Central memory CD8-positive, alpha-beta T cell (primary cell): ENCODE data around the gene VSIG10L.

Experiments used
- ATAC-seq: fragments of 150-1000 bp; cut with Tn5 transposase; replicated peaks from 2 replicates; pipeline ENCODE4 v1.10.0; 2022; ENCODE audit warnings: mild to moderate bottlenecking, moderate FRiP score, moderate number of reproducible peaks; ENCODE audit not compliant: poor library complexity, severe bottlenecking; ENCODE audit errors: extremely low read depth
- DNase-seq, 2 donors: peaks; one replicate each; pipeline ENCODE4 v3.0.0; 2021; ENCODE audit warnings: low spot score in 2 of 2
- H3K27ac Mint-ChIP-seq: one replicate; pipeline ENCODE4 v1.8.0; 2022; ENCODE audit warnings: low read depth, mild to moderate bottlenecking, moderate library complexity, mixed read lengths
- H3K27me3 Mint-ChIP-seq: one replicate; pipeline ENCODE4 v1.8.0; 2022; ENCODE audit warnings: mixed read lengths
- H3K36me3 Mint-ChIP-seq: one replicate; pipeline ENCODE4 v1.8.0; 2022; ENCODE audit warnings: mild to moderate bottlenecking, moderate library complexity, mixed read lengths; ENCODE audit not compliant: insufficient read depth
- H3K4me1 Mint-ChIP-seq: one replicate; pipeline ENCODE4 v1.8.0; 2022; ENCODE audit warnings: mixed read lengths
- H3K4me3 Mint-ChIP-seq: one replicate; pipeline ENCODE4 v1.8.0; 2022; ENCODE audit warnings: mild to moderate bottlenecking, moderate library complexity, mixed read lengths
- H3K9me3 Mint-ChIP-seq: one replicate; pipeline ENCODE4 v1.8.0; 2022; ENCODE audit warnings: mixed read lengths

The VSIG10L gene

DNA sequence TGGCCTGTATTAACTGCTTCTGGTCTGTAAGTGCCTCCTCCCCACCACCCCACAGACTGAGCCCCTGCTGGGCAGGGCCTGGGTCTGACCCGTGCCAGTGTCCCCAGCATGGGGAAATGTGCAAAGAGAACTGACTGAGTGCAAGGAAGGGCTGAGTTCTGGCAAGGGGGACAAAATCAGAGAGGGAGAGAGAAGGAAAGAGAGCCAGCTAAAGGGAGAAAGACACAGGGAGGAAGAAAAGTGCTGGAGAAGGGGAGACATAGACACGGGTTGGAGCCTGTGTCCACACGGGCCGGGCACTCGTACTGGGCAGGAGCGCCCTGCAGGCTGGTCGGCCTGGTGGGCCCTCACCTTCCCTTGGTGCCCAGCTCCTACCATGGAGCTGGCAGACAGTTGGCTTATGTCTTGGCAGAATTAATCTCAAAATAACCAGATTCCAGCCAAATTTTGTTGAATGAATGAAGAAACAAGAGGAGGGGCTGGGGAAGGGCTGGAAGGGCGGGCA lies 29.3 kb upstream of the VSIG10L start:
- no peaks in the 10 kb centered on the region for H3K27me3 Mint-ChIP-seq
- peak overlapping the region; percentile 89 for H3K27ac Mint-ChIP-seq
- H3K36me3 Mint-ChIP-seq: peaks cover 41% of the 10 kb centered on the region
- H3K4me1 Mint-ChIP-seq: peaks cover 71% of the 10 kb centered on the region
- H3K9me3 Mint-ChIP-seq: no peaks in the 10 kb centered on the region
- no peak for DNase-seq
- H3K4me3 Mint-ChIP-seq: peak overlapping the region; percentile 88
- no peak for ATAC-seq

- H3K36me3 Mint-ChIP-seq: peaks cover 43% of the 10 kb centered on the region
- no peaks in the 10 kb centered on the region for H3K9me3 Mint-ChIP-seq
- DNase-seq: no peak
- H3K4me1 Mint-ChIP-seq: peaks cover 72% of the 10 kb centered on the region
- H3K27me3 Mint-ChIP-seq: no peaks in the 10 kb centered on the region
- H3K27ac Mint-ChIP-seq: peak overlapping the region; percentile 89
- ATAC-seq: no peak
- H3K4me3 Mint-ChIP-seq: peak overlapping the region; percentile 88
These were observed 28.3 kb upstream of the VSIG10L start for GRCh38 chr19:51370230-51370629.

- H3K27ac Mint-ChIP-seq: peak within 1 kb of the TSS; percentile 94
- no peaks in the 10 kb centered on the region for H3K9me3 Mint-ChIP-seq
- no peaks in the 10 kb centered on the region for H3K27me3 Mint-ChIP-seq
- ATAC-seq (no peak), DNase-seq (peak; percentile 26 to 31)
- peaks cover 69% of the 10 kb centered on the region for H3K4me1 Mint-ChIP-seq
- peak within 1 kb of the TSS; percentile 88 for H3K4me3 Mint-ChIP-seq
- H3K36me3 Mint-ChIP-seq: peaks cover 42% of the 10 kb centered on the region
These were observed 26.7 kb upstream of the VSIG10L start, which contains the start of gene CLDND2 for GRCh38 chr19:51368366-51369282. Gene CLDND2, minus strand, starts transcription at chr19:51369003. Its CDS starts 426 bp downstream, at chr19:51368577.

DNA sequence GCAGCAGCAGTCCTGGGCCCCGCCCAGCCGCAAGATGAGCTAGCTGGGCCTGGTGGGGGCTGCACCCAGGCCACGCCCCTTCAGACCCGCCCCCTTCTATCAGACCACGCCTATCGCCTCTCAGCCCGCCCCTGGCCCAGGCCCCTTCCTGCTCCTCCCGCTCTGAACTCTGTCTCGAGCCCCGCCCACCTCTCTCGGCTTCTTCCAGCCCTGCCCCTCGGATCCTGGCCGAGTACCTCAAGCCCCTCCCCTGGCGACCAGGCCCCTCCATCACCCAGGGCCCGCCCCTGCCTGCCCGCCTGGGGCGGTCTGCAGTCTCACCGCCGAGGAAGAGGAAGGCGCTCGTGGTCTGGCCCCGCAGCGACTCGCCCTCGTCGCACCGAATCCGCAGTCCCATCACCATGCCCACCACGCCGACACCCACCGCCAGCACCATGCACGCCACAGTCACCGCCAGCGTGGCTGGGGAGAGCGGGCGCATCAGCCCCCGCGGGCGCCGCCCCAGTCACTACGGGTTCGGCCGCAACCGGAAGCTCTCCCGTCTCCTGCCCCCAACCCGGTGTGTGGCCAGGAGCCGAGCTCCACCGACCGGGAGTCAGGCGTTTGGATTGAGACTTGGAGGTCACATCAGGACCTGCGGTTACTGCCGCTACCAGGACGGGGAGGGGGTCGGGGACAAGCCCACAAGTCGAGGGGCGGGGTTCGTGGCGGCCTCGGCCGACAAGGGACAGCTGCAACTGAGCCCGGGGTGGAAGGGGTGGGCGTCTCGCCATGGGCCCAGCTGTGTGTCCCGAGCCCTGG lies 25.8 kb upstream of the VSIG10L start:
- H3K9me3 Mint-ChIP-seq: no peaks in the 10 kb centered on the region
- peak overlapping the region; percentile 88 for H3K4me3 Mint-ChIP-seq
- H3K4me1 Mint-ChIP-seq: peaks cover 68% of the 10 kb centered on the region
- DNase-seq (peak; percentile 91 to 94), ATAC-seq (peak; percentile 63)
- peak overlapping the region; percentile 94 for H3K27ac Mint-ChIP-seq
- no peaks in the 10 kb centered on the region for H3K27me3 Mint-ChIP-seq
- H3K36me3 Mint-ChIP-seq: peaks cover 40% of the 10 kb centered on the region

DNA sequence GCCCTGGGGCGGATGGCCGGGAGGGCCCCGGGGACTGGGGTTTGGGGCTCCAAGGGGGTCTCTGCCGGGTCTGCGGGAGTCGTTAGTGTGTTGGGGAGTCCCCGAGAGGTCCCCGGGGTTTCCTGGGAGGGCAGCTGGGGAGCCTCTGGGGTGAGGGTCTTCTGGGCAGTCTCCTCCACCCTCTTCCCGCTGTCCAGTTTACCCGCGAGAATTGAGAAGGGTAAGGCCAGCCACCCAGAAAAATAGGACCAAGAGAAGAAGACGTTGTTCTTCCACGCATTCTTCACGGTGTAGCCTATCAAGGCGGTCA lies 25.3 kb upstream of the VSIG10L start:
- peaks cover 68% of the 10 kb centered on the region for H3K4me1 Mint-ChIP-seq
- H3K4me3 Mint-ChIP-seq: peak overlapping the region; percentile 88

DNA sequence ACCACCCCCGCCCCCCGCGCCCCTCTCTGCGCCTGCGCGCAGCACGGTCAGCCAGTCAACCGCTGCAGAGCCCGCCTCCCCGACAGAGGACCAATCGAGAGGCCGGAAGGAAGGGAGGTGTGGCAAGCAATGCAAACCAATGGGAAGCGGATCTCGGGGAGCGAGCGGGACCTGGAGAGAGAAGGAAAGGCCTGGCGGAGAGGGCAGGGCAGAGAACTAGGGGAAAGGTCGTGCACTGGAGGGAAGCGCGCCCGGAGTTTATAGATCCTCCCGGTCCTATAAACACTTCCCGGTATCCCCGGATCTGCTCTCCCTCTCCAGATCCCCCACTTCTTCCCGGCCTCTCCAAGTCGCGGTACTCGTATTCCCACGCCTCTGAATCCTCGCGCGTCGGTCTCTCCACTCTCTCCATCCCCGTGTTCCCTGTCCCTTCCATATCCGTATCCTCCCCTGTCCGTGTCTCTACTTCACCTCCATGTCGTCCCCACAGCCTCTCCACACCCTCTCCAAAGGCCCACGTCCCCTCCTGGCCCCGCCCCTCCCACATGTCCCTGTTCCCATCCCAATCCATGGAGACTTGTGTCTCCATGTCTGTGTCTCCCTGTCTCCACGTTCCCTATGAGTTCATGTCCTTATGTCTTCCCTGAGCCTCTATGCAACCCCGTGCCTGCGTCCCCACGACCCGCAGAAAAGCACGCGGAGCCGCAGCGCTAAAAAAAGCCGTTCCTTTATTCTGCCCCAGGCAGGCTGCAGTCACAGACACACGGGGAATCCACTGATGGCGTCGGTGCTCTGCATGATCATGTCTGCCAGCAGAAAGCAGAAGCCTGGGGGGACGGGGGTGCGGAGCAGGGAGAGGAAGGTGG lies 24.7 kb upstream of the VSIG10L start:
- DNase-seq (peak; percentile 69 to 78), ATAC-seq (peak; percentile 42)
- peak overlapping the region; percentile 88 for H3K4me3 Mint-ChIP-seq
- H3K36me3 Mint-ChIP-seq: peaks cover 33% of the 10 kb centered on the region
- no peaks in the 10 kb centered on the region for H3K27me3 Mint-ChIP-seq
- no peaks in the 10 kb centered on the region for H3K9me3 Mint-ChIP-seq
- H3K27ac Mint-ChIP-seq: peak overlapping the region; percentile 94
- peaks cover 68% of the 10 kb centered on the region for H3K4me1 Mint-ChIP-seq

More for the DNA sequence above, 25.3 kb upstream of the VSIG10L start:
- DNase-seq: peak in 1 of 2 donors; percentile 26
- Mint-ChIP-seq H3K9me3 (no peaks in the 10 kb centered on the region), H3K27me3 (no peaks in the 10 kb centered on the region), H3K27ac (peak overlapping the region; percentile 94), H3K36me3 (peaks cover 34% of the 10 kb centered on the region)
- ATAC-seq: no peak

GRCh38 chr19:51365965-51366388 lies 24.0 kb upstream of the VSIG10L start, which contains the start of gene ETFB:
Gene ETFB, minus strand, starts transcription at chr19:51366388. Its CDS starts 62 bp downstream, at chr19:51366326.
- H3K4me3 Mint-ChIP-seq: peak within 1 kb of the TSS; percentile 88
- H3K36me3 Mint-ChIP-seq: peaks cover 30% of the 10 kb centered on the region
- no peak for ATAC-seq
- H3K27ac Mint-ChIP-seq: peak within 1 kb of the TSS; percentile 94
- H3K9me3 Mint-ChIP-seq: no peaks in the 10 kb centered on the region
- peaks cover 63% of the 10 kb centered on the region for H3K4me1 Mint-ChIP-seq
- no peak for DNase-seq
- H3K27me3 Mint-ChIP-seq: no peaks in the 10 kb centered on the region

GRCh38 chr19:51365211-51365964 lies 23.4 kb upstream of the VSIG10L start:
- Mint-ChIP-seq H3K4me1 (peaks cover 57% of the 10 kb centered on the region), H3K4me3 (peak overlapping the region; percentile 88), H3K9me3 (no peaks in the 10 kb centered on the region), H3K27ac (peak overlapping the region; percentile 94), H3K36me3 (peaks cover 29% of the 10 kb centered on the region), H3K27me3 (no peaks in the 10 kb centered on the region)
- no peak for DNase-seq
- ATAC-seq: no peak

- Mint-ChIP-seq H3K27me3 (no peaks in the 10 kb centered on the region), H3K27ac (peak overlapping the region; percentile 34), H3K36me3 (peaks cover 28% of the 10 kb centered on the region), H3K4me3 (peak overlapping the region; percentile 8), H3K9me3 (no peaks in the 10 kb centered on the region), H3K4me1 (peaks cover 51% of the 10 kb centered on the region)
- ATAC-seq: no peak
- DNase-seq: no peak
These were observed 22.5 kb upstream of the VSIG10L start for GRCh38 chr19:51364200-51365106.

GRCh38 chr19:51361239-51361638 lies 19.3 kb upstream of the VSIG10L start:
- Mint-ChIP-seq H3K27ac (no peak overlapping the region), H3K4me3 (no peak overlapping the region)
- ATAC-seq: no peak

More at GRCh38 chr19:51361239-51361638, 19.3 kb upstream of the VSIG10L start:
- H3K9me3 Mint-ChIP-seq: no peaks in the 10 kb centered on the region
- peaks cover 47% of the 10 kb centered on the region for H3K4me1 Mint-ChIP-seq
- peaks cover 8% of the 10 kb centered on the region for H3K36me3 Mint-ChIP-seq
- H3K27me3 Mint-ChIP-seq: no peaks in the 10 kb centered on the region
- DNase-seq: no peak
